ENCODE results near the gene CTNNA3. TPM values are rescaled to one million over a fixed set of nuclear protein-coding genes. Genes with fewer than 3 reads are reported as not detected.

CTNNA3 gene
- total RNA-seq, 1 donor from 2014 or later, result 0.46 TPM

DNA sequence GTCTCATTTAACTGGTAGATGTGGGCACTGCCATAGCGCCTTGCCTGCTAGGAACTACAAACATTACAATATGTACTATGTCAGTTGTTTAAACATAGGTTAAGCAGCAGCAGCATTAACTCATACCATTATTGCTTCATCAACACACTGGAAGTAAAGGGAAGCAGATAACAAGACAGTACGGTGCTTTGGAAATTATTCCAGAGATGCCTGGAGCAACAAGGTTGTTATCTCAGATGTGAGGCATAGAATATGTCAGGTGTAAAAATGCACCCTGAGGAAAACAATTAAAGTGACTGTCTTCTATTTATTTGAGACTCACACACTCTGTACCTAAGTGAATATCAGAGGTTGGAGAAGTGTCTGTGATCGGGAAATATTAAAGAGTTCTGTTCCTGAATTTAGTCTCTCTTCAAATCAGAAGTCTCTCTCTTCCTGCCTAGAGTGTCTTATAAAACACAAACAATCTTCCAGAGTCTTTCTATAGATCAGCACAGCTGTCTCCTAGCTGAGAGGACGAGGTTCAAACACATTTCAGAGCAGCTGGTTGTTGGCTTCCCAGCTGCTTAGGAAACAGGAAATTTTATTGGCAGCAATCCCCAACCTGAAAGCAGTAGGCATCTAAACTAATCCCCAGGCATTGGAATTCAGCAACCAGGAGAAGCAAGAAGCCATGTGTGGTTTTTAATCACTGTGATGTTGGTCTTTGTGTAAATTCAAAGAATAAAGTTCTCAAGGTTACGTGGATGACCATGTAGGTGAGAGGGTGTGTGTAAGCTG lies 1764.5 kb downstream of the CTNNA3 start:
- no peak overlapping the region for H3K4me3 ChIP-seq (ENCODE audit: low read depth, low read length)
- TF ChIP-seq, protein P1, sequence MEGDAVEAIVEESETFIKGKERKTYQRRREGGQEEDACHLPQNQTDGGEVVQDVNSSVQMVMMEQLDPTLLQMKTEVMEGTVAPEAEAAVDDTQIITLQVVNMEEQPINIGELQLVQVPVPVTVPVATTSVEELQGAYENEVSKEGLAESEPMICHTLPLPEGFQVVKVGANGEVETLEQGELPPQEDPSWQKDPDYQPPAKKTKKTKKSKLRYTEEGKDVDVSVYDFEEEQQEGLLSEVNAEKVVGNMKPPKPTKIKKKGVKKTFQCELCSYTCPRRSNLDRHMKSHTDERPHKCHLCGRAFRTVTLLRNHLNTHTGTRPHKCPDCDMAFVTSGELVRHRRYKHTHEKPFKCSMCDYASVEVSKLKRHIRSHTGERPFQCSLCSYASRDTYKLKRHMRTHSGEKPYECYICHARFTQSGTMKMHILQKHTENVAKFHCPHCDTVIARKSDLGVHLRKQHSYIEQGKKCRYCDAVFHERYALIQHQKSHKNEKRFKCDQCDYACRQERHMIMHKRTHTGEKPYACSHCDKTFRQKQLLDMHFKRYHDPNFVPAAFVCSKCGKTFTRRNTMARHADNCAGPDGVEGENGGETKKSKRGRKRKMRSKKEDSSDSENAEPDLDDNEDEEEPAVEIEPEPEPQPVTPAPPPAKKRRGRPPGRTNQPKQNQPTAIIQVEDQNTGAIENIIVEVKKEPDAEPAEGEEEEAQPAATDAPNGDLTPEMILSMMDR (conservative IDR thresholded peaks at IDR 0.05; ENCODE audit: low read depth, low read length), result no peak
- DNase-seq (ENCODE audit: low read depth), result no peak

DNA sequence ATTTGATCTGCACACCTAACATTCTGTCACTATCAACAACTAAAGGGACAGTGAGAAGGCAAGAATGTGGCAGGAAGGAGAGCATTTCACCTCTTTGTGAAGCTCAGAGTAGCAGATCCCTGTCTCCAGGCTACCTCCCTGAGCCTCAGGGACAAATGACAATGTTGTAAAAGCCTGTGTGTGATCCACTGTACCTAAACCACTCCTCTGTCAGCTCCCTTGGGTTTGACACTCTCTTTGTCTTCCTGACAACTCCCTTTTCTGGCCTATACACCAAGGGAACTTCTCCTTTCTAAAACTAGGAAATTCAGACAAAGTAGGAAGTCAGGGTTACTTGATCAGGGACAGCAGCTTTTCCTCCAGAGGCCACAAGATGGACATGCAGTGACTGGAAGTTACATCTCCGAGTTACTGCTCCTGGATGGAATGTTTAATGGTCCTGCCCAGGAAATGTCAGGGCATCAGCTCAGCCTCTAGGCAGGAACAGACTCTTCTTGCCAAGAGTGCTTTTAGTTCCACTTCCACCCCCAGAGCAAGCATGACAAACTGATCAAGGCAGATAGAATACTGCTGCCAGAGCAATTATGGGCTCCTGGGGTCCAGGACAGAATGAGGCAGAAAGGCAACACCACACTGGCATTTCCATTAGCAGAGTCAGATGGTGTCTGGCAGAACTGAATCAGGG lies 1784.7 kb downstream of the CTNNA3 start:
- TF ChIP-seq, protein P1 (conservative IDR thresholded peaks at IDR 0.05; ENCODE audit: low read depth, low read length), result no peak
- no peak for DNase-seq (ENCODE audit: low read depth)

DNA sequence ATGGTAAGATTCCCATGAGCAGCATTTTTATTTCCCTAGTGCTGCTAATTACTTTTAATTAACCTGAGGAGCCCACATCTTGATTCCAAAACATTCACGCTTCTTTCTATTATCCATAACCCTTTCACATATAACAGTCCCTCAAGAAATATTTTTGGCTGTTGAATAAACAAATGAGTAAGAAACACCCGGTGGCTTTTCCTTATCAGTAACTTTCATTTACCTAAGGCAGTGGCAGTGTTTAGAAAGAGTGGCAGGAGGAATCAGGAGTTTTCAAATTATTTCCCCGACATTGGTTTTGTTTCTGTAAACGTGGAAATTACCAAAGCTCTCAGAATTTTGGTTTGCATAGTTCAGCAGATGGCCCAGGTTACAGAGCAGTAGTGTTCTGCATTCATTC lies 1785.8 kb downstream of the CTNNA3 start:
- TF ChIP-seq, protein P1 (conservative IDR thresholded peaks at IDR 0.05; ENCODE audit: low read depth, low read length), result no peak
- H3K4me3 ChIP-seq (ENCODE audit: low read depth, low read length), result no peak overlapping the region
- no peak for DNase-seq (ENCODE audit: low read depth)

More for the DNA sequence above, 1784.7 kb downstream of the CTNNA3 start:
- no peak overlapping the region for H3K4me3 ChIP-seq (ENCODE audit: low read depth, low read length)

DNA sequence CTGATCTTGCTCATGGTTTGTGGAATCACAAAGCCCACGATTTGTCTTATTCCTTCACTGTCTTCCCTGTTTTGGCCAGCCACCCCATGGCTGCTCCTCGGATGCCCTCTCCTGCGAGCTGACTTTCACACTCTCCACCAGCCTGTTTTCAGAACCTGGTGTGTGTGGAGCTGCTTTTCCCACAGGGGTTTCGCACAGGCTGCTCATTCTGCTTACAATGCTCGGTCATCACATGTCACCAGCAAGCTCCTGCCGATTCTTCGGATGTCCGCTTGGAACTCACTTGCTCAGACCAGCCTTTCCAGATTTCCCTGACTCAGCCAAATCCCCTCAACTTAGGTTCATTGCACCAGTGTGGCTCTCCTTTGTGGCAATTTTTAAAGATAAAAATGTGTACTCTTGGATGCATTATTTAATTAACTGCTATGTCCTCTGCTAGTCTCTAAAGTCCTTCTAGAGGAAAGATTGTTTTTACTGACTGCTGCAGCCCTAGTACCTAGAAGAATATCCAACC lies 1788.7 kb downstream of the CTNNA3 start:
- H3K4me3 ChIP-seq (ENCODE audit: low read depth, low read length), result no peak overlapping the region
- TF ChIP-seq, protein P1 (conservative IDR thresholded peaks at IDR 0.05; ENCODE audit: low read depth, low read length), result no peak
- DNase-seq (ENCODE audit: low read depth), result no peak

DNA sequence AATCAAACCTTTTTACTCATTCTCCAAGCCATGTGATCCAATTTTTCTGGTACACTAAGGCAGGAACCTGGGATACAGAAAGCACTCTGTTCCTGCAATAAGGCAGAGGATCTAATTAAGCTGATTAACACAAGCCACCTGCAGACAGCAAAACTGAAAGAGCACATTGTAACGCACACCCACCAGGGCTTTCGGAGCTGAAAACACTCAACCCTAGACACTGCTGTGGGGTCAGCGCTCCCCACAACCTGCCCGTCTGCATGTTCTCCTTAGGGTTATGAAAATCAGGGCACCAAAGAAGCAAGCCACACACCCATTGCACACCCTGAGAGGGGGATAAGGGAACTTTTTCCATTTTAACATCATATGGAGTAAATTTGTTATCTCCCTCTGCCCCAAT lies 1792.4 kb downstream of the CTNNA3 start:
- TF ChIP-seq, protein P1 (conservative IDR thresholded peaks at IDR 0.05; ENCODE audit: low read depth, low read length), result no peak
- H3K4me3 ChIP-seq (ENCODE audit: low read depth, low read length), result no peak overlapping the region
- DNase-seq (ENCODE audit: low read depth), result no peak

DNA sequence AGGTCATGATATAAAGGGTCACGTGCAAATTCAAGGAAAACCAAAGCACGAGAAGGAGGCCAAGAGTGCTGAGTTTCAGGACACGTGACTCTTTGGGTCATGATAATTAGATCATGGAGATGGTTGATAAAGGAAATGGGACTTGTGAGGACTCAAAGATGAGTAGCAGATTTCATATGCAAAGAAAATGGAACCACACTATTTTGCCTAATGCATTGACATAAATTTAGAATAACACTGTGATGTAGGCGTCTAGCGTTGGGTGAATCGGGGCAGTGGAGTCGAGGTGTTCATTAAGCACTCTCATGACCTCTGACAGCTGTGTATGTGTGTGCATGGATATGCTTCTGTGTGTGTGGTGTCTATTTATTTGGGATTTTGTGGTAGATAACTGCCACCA lies 1795.7 kb downstream of the CTNNA3 start:
- no peak overlapping the region for H3K4me3 ChIP-seq (ENCODE audit: low read depth, low read length)
- no peak for DNase-seq (ENCODE audit: low read depth)
- TF ChIP-seq, protein P1 (conservative IDR thresholded peaks at IDR 0.05; ENCODE audit: low read depth, low read length), result no peak
